Body of pancreas (tissue), 4 donors: Measurements from ENCODE around the gene DNAH11. TPM values are rescaled to one million over a fixed set of nuclear protein-coding genes. Genes with fewer than 3 reads are reported as not detected.

Experiments used
- ATAC-seq: fragments of 150-250 bp; one replicate; pipeline ENCODE4 v1.9.1; 2016
- DNase-seq, 4 donors: peaks; one replicate each; pipeline ENCODE4 v3.0.0-alpha.2; 2019
- H3K27ac ChIP-seq, 4 donors: fragments of 200-600 bp; sonication (generic); 1 replicate in 3 of 4; 2 replicates in 1 of 4; pipeline versions ENCODE4 v1.5.1 to v1.6.1; 2016 to 2019; ENCODE audit warnings: mild to moderate bottlenecking in 1 of 4, mixed read lengths in 1 of 4, moderate library complexity in 1 of 4
- H3K27me3 ChIP-seq, 2 donors: fragments of 200-600 bp; sonication (generic); one replicate each; pipeline ENCODE4 v1.6.0; 2016; ENCODE audit warnings: mild to moderate bottlenecking in 1 of 2
- H3K36me3 ChIP-seq, 2 donors: fragments of 200-600 bp; sonication (generic); replicated peaks in 1 of 2; 2 replicates each; pipeline ENCODE4 v1.5.1; 2016; ENCODE audit warnings: low read depth in 2 of 2; ENCODE audit not compliant: insufficient read depth in 1 of 2
- H3K4me1 ChIP-seq: fragments of 200-600 bp; sonication (generic); one replicate; pipeline ENCODE4 v1.6.0; 2016
- H3K4me3 ChIP-seq, 2 donors: fragments of 200-600 bp; sonication (generic); 1 replicate in 1 of 2; 2 replicates in 1 of 2; pipeline ENCODE4 v1.5.1; 2016 to 2019
- H3K9me3 ChIP-seq, 3 donors: fragments of 200-600 bp; sonication (generic); 1 replicate in 2 of 3; 2 replicates in 1 of 3; pipeline ENCODE4 v1.5.1; 2016
- CTCF ChIP-seq, 7 experiments: fragments of 450-650 bp in 4 of 7; fragments of 200-600 bp in 3 of 7; sonication (generic) in 3 of 7; IDR thresholded peaks; one replicate each; pipeline ENCODE4 v1.5.1; 2016 to 2019; ENCODE audit warnings: antibody characterized with exemption in 7 of 7
- POLR2A ChIP-seq, 3 donors: fragments of 450-650 bp; IDR thresholded peaks; one replicate each; pipeline ENCODE4 v1.6.1; 2016; ENCODE audit warnings: antibody characterized with exemption in 3 of 3, mild to moderate bottlenecking in 2 of 3
- WGBS, 2 donors: methylation state at CpG; one replicate each; pipeline ENCODE4 v1.1.5; 2017; 5-methylcytosine and 5-hydroxymethylcytosine counted together
- intact Hi-C: fragments of 100-400 bp; cut with DNase I; formaldehyde crosslinking; loops from one replicate; pipeline ENCODE4 v1.15.1; 2023
- total RNA-seq, 2 donors: library from RNA; depleted of rRNA; stranded (reverse); fragments of >200 nt; gene quantifications; one replicate each; pipeline ENCODE4 v1.1.0, GENCODE V29; 2016

Gene DNAH11
- total RNA-seq, 2 donors from 2014 or later, result 0.52 to 0.99 TPM

DNA sequence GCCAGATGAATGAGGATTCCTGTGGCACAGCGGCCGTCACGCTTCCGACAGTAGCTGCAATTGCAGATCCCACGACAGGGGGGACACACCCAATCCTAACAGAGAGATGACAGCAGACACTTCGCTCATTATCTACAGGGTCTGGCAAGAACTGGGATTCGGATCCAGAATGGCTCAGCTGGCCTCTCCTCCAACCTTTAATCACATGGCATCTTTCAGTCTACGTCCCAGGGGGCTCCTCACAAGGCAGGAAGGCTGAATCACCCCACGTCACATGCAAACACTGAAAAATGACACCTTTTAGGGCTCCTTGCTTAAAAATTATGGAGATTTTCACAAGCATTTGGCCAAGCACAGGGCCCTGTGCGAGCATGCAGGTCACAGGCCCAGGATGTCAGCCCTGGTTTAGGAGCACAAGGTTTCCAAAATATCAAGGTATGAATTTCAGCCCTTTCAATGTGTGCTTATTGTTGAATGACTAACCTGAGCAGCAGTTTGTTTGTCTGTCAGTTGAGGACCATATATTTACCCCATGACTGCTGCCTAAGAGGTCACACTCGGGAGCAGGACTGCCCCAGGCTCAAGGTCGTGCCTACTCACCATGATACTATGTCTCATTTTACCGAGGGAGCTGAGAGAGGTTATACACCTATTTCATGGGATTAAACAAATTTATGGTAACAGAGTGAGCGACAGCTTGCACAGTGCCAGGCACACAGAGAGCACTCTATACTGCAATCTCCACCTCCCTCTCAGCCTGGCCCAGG, 360.4 kb downstream of the DNAH11 start:
- ATAC-seq (no peak), DNase-seq (no peak)
- intact Hi-C loops, result no loop called here
- H3K9me3 ChIP-seq, result no peaks in the 10 kb centered on the region
- no peak overlapping the region for H3K4me3 ChIP-seq
- H3K27ac ChIP-seq, result no peak overlapping the region
- H3K27me3 ChIP-seq, result no peaks in the 10 kb centered on the region
- H3K4me1 ChIP-seq, result no peaks in the 10 kb centered on the region
- TF ChIP-seq CTCF (IDR thresholded peaks at IDR 0.05) (no peak), POLR2A (IDR thresholded peaks at IDR 0.05) (no peak)
- WGBS, 2 donors, result 94 to 97% methylated on average over 12 to 14 of the region's 14 CpGs
- peaks cover 0 to 22% of the 10 kb centered on the region in 2 donors for H3K36me3 ChIP-seq

DNA sequence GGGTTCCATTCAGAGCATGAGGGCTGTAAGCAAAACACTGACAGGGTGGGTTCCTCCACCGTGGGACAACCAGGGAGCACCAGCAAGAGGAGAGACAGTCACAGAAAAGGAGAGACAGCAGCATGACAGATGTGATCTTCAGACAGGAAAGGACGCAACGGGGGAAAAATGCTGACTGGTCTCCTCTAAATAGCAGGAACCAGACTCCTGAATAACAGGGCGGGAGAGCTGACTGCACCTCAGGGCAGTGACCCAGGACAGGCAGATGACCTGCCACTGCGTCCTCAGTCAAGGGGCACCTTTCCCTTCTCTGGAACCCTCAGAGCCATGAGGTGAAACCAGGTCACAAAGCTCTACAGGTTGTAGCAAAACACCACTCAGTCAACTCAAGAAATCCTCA, 365.9 kb downstream of the DNAH11 start:
- no peak for TF ChIP-seq CTCF (IDR thresholded peaks at IDR 0.05)
- no peak for TF ChIP-seq POLR2A (IDR thresholded peaks at IDR 0.05)
- no peak for ATAC-seq
- intact Hi-C loops, result no loop called here
- no peaks in the 10 kb centered on the region for H3K9me3 ChIP-seq
- H3K36me3 ChIP-seq, result peaks cover 0 to 16% of the 10 kb centered on the region in 2 donors
- WGBS, 2 donors, result 90% methylated on average over 5 of the region's 5 CpGs
- no peaks in the 10 kb centered on the region for H3K27me3 ChIP-seq
- no peak overlapping the region for H3K27ac ChIP-seq
- no peak overlapping the region for H3K4me3 ChIP-seq
- no peak for DNase-seq
- peaks cover 3% of the 10 kb centered on the region for H3K4me1 ChIP-seq

DNA sequence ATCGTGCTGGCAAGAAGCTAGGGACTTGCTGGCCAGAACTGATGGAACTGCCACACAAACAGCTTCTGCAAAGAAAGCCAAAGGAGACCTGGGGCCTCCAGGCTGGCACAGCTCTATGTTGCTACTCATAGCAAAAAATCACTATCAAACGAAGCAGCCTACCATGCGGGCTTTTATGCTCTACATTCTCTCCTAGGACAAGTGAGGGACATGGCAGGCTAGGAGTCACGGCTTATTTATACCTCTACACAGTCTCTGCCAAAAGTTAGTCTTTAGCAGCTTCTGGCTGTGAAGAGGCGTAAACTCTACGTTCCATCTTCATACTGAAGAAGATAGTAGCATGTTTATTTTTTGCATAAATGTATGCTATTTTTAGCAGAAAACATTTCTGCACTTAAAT, 367.4 kb downstream of the DNAH11 start:
- DNase-seq (no peak), ATAC-seq (no peak)
- TF ChIP-seq POLR2A (IDR thresholded peaks at IDR 0.05), result no peak
- no peak for TF ChIP-seq CTCF (IDR thresholded peaks at IDR 0.05)
- H3K9me3 ChIP-seq, result no peaks in the 10 kb centered on the region
- no peaks in the 10 kb centered on the region for H3K27me3 ChIP-seq
- peaks cover 0 to 10% of the 10 kb centered on the region in 2 donors for H3K36me3 ChIP-seq
- intact Hi-C loops, result no loop called here
- no peak overlapping the region for H3K27ac ChIP-seq
- no peak overlapping the region for H3K4me3 ChIP-seq
- H3K4me1 ChIP-seq, result peaks cover 3% of the 10 kb centered on the region
- WGBS, 2 donors, result 86 to 87% methylated on average over 6 of the region's 6 CpGs

DNA sequence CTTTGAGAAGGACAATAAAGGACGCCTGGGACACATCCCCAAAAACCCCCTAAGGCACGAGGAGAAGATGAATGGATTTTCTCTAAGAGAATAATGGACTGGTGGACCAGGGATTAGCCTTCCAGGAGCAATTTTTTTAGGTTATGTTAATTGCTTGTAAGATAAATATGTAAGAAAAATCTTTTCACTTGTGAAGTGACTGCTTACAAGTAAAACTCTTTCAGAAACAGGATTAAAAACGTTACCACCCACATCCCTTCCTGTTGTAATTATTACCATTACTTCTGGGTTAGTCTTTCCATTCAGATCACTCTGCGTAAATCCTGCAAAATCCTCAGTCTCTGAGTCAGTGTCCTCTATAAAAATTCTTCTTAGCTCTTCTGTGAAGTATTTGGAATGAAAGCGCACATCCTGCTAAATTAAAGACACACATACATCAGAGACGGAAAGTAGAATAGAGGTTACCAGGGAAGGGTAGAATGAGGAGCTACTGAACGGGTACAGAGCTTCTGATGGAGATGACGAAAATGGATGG, 368.6 kb downstream of the DNAH11 start:
- H3K27me3 ChIP-seq, result no peaks in the 10 kb centered on the region
- peaks cover 3% of the 10 kb centered on the region for H3K4me1 ChIP-seq
- TF ChIP-seq CTCF (IDR thresholded peaks at IDR 0.05) (no peak), POLR2A (IDR thresholded peaks at IDR 0.05) (no peak)
- no peaks in the 10 kb centered on the region for H3K9me3 ChIP-seq
- DNase-seq (no peak), ATAC-seq (no peak)
- peaks cover 0 to under 1% of the 10 kb centered on the region in 2 donors for H3K36me3 ChIP-seq
- H3K4me3 ChIP-seq, result no peak overlapping the region
- intact Hi-C loops, result no loop called here
- 85 to 89% methylated on average over 8 of the region's 8 CpGs for WGBS, 2 donors
- H3K27ac ChIP-seq, result no peak overlapping the region

DNA sequence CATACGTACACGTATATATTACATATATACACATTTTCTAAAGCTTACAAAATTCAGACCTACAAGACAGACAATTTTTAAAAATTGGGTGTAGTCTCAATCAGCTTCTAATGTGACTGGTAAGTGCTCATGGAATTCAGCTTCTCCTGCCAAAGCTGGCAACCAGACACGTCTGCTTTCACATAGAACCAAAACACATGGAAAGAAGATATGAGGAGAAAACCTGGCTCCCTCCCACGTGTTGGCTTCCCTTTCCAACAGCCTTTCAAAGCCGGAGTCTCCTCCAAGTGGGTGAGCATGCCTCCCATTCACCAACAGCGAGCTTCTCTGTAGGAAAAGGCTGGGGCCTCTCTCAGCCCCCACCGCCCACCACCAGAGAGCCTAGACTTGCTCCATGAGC, 369.5 kb downstream of the DNAH11 start:
- TF ChIP-seq POLR2A (IDR thresholded peaks at IDR 0.05) (no peak), CTCF (IDR thresholded peaks at IDR 0.05) (no peak)
- H3K4me3 ChIP-seq, result no peak overlapping the region
- H3K9me3 ChIP-seq, result no peaks in the 10 kb centered on the region
- no peaks in the 10 kb centered on the region for H3K27me3 ChIP-seq
- H3K4me1 ChIP-seq, result peaks cover 3% of the 10 kb centered on the region
- H3K27ac ChIP-seq, result no peak overlapping the region
- intact Hi-C loops, result no loop called here
- H3K36me3 ChIP-seq, result no peaks in the 10 kb centered on the region
- 68% methylated on average over 6 to 7 of the region's 7 CpGs for WGBS, 2 donors
- no peak for ATAC-seq
- peak in 1 of 4 donors; percentile 30 for DNase-seq
